GM18502 (cell line): ENCODE measurements around the gene FSTL3.

Experiments used
- ATAC-seq: cut with Tn5 transposase; IDR thresholded peaks from one replicate; pipeline ENCODE4 v1.9.1; 2021; ENCODE audit warnings: mild to moderate bottlenecking; ENCODE audit not compliant: unreplicated experiment, poor library complexity

The FSTL3 gene

GRCh38 chr19:644789-645188 is 31.4 kb upstream of the FSTL3 start:
- no peak for ATAC-seq

GRCh38 chr19:645912-646778 is 30.0 kb upstream of the FSTL3 start:
- no peak for ATAC-seq

GRCh38 chr19:646779-647565 is 29.2 kb upstream of the FSTL3 start:
- ATAC-seq = no peak

GRCh38 chr19:647566-648284 is 28.5 kb upstream of the FSTL3 start:
- ATAC-seq = no peak

GRCh38 chr19:648305-648704 is 27.9 kb upstream of the FSTL3 start:
- no peak for ATAC-seq

DNA sequence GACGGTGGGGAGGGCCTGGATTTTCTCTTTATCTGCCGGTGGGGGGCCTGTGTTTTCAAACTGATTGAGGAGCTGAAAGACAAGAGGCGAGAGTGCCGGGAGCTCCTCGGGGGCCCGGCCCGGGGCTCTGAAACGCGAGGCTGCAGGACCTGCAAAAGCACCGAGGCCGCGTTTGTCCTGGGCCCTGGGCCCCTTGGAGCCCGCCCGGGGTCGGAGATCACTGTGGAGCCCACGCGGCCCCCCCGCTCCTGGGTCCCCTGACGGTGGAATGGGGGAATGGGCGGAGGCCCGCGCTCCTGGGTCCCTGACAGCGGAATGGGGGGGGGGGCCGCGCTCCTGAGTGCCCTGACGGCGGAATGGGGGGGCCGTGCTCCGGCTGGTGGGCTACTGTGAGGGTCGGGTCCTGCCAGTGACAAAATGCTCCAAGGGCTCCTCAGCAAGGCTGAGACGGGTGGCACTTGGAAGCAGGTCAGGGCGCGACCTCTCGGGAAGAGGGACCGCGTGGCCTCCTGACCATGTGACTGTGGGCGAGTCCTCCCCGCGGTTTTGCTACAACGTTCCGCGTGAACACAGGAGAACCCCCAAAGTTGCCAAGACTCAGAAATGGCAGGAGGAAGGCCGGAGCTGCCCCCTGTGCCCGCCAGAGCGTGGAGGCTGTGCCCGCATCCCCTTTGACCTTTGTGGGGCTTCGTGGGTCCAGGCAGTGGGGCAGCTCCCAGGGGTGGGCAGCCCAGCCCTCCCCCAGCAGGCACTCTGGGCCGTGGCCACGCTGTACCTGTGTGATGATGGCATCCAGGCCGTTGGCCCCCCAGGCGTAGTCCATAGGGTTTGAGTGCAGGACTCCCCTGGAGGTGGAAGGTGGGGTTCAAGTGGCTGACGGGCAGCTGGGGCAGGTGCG is 27.0 kb upstream of the FSTL3 start:
- no peak for ATAC-seq

DNA sequence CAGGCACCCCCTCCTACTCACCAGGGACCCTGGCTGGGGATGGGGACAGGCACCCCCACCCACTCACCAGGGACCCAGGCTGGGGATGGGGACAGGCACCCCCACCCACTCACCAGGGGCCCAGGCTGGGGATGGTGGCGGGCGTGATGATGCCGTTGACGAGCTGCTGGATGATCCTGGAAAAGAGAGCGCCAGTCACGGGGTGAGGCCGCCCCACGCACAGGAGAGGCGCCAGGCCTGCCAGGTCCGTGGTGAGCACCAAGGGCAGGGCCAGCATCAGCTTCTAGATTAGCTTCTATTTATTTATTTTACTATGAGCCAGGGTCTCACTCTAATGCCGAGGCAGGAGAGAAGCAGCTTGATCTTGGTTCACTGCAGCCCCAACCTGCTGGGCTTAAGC is 26.1 kb upstream of the FSTL3 start:
- ATAC-seq = no peak

DNA sequence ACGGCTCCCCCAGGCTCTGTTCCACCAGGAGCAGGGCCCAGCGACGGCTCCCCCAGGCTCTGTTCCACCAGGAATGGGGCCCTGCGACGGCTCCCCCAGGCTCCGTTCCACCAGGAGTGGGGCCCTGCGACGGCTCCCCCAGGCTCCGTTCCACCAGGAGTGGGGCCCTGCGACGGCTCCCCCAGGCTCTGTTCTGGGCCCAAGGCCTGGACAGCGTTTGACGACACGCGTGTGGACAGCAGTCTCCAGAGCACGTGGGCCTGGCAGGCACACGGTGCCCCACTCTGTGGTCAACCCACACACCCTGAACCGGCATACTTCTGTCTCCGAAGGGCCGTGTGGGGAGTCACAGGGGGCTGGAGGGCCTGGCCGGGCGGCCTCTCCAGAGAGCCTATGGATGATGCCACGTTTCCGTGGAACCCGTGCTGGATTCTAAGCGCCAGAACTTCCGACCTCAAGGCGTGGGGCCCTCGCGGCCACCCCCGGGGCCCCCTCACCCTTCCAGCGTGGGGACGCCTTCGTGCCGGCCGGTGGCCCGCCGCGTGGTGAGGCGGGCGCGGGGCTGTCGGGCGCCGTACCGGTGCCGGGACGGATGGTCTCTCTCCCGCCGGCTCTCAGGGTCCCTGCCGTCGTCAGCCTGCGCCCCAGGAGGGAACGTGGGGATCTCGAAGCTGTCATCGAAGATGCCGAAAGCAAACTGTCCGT is 24.9 kb upstream of the FSTL3 start:
- ATAC-seq = no peak

DNA sequence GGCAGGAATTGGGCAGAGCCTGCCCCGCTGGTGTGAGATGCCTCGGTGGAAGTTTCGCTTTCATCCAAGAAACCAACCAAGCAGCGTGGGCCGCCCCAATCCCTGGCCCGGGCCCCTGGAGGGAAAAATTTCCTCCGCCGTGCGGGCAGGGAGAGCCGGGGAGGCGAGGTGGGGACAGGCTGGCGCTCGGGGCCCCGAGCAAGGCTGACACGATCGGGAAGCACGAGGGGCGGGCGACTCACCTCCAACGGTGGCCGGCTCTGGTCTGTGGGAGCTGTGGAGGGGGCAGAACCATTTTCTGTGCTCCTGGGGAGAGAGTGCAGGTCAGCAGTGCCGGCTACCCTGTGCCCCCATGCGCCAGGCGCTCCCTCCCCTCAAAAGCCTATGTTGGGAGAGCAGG is 24.2 kb upstream of the FSTL3 start:
- no peak for ATAC-seq

DNA sequence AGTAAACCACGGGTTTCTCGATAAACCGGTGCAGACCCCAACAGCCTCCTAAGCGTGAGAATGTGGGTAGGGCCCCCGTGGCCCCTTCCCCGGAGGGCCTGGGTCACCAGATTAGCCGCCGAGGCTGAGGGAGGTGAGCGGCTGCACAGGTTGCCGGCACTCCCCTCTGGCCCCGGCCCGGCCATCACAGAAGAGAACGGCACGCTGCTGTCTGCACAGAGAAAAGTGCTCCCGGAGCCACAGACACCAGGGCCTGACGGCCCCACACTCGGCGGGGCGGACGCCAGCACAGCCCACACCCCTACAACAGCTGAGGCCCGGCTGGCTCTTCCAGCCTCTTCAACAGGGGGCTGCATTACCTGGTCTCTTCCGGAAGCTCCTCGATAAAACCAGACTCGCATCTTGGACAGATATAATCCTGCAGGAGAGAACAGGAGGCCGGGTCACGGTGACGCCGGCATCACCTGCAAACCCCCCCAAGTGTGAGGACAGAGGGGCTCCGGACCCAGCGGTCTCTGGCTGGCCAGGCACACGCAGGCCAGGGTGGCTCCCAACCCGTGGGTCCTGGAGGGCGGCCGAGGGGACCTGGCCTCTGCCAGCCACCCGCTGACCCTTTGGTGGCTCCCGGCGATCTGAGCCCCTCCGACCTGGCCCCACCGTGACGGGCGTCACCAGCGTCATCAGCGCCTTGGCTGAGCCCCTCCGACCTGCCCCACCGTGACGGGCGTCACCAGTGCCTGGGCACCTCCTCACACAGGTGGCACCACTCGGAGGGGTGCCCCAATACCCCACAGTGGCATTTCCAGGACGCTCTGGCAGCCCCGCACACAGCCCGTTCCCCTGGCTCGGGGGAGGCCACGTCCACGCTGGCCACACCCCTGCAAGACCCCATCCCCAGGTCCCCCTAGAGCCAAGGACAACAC is 23.5 kb upstream of the FSTL3 start:
- no peak for ATAC-seq

DNA sequence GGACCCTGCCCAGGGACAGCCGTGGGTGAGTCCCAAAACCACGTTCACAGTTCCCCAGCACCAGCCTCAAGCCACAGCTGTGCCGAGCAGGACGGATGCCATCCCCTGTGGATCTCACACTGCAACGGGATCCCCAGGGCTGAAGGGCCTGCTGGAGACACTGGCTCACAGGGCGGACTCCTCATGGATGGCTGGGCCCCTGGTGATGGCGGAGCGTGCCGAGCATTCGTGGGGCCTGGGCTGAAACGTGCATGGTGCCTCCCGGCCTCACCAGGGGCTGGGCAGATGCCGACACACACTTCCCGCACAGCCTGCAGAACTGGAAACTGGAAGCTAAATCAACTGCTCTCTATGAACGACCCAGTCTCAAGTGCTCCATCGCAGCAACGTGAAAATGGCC is 22.8 kb upstream of the FSTL3 start:
- ATAC-seq = no peak

DNA sequence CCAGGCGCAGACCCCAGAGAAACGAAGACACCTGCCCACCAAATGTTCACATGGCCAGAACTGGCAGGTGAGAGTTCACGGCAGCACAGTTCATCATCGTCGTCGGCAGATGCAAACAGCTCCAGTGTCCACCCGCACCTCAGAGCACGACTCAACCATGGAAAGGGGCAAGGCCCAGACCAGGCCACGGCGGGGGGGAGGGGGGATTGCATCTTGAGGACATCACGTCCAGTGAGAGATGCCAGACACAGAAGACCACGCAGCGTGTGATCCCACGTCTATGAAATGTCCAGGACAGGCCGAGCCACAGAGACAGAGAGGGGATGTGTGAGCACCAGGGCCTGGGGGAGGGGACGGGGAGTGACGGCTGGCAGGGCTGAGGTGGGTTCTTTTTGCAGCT is 20.5 kb upstream of the FSTL3 start:
- ATAC-seq = no peak

DNA sequence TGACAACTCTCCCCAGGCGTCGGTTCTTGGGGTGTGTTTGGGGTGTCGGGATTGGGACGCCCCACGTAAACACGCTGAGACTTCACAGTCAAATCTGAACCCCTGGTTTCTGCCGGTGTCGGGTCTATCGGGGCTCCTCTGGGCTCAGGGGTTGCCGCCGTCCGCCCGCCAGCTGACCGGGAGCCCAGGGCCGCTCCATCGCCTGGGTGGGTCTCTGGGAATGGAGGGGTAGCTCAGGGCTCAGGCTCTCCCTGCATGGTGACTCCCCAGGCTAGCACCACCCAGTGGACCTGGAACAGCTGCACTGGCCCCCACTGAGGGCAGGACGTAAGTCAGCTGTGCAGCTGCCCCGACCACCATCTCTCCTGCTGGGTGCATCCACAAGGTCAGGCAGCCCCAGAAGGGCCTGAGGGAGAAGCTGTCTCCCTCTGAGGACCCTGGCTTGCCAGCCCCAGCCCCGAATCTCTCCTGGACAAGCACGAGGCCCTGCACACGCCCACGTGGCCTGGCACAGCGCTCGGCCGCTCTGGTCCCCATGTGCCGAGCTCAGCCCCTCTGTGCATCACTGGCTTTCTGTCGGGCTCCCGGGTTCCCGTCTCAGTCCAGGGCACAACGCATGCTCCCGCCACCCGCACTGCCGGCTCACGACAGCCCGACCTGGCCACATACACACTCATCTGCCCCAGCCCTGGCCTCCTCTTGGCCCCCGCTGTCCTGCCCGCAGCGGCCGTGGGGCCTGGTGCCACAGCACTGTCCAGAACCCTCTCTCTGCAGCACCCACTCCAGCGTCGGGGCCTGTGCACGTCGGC is 19.2 kb upstream of the FSTL3 start:
- no peak for ATAC-seq

DNA sequence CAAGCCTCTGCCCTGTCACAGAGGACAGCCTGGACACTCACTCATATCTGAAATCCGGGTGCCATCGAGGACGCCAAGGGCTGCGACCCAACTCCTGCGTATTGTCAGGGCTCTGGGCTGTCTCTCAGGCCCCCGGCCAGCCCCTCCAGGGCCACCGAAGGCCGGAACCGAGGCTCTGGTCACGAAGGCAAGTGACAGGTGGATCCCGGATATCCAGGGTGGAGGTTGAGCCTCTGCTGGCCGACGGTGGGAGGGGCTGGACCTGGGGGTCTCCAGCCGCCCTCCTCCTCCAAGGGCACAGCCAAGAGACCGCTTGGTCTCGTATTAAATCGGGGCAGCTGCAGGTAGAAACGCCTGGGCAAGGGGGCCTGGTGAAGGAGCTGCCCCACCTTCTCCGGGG is 18.6 kb upstream of the FSTL3 start:
- ATAC-seq = no peak

- no peak for ATAC-seq
These were observed 17.9 kb upstream of the FSTL3 start for GRCh38 chr19:658059-658839.

DNA sequence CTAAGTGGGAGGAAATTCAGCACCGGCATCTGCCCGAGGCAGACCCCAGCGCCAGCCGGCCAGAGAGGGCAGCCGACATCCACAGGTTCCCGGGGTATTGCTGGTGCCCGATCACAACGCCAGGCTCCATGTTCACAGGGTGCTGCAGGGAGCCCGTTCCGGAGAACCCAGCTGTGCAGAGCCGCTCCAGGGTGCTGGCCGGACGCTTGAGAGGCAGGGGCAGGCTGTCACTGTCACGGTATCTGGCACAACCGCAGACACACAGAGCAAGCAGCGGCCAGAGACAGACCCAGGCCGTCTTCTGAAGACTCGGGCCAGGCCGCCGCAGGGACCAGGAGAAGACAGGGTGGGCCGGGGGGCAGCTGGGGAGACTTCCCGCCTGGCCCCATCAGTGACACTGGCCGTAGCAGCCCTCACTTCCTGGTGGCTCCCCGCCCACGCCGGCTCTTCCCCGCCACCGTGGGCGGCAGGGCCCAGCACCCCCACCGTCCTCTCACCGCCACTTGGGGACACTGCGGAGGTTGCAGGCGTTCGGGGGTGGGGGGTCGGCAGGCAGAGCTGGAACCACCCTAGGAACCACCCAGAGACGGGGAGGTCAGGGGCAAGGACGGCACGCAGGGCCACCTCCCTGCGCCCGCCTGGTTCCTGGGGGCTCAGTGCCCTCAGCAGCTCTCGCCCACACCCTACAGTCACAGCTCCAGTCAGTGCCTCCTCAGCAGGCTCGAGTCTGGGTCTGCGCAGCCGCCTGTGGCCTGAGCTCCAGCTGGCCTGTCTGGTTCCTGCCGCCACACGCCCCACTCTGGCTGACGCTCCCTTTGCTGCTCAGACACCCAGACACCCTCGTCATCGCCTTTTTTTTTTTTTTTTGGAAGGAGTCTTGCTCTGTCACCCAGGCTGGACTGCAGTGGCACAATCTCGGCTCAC is 17.0 kb upstream of the FSTL3 start:
- ATAC-seq = no peak
